Activated CD8-positive, alpha-beta memory T cell treated with anti-CD3 and anti-CD28 coated beads, Interleukin-2, amount 50 U/mL, for 48 hours (primary cell): ENCODE data around the gene PSMD5.

Experiments
- DNase-seq: peaks from one replicate; pipeline ENCODE4 v3.0.0-alpha.2; 2020

The PSMD5 gene

DNA sequence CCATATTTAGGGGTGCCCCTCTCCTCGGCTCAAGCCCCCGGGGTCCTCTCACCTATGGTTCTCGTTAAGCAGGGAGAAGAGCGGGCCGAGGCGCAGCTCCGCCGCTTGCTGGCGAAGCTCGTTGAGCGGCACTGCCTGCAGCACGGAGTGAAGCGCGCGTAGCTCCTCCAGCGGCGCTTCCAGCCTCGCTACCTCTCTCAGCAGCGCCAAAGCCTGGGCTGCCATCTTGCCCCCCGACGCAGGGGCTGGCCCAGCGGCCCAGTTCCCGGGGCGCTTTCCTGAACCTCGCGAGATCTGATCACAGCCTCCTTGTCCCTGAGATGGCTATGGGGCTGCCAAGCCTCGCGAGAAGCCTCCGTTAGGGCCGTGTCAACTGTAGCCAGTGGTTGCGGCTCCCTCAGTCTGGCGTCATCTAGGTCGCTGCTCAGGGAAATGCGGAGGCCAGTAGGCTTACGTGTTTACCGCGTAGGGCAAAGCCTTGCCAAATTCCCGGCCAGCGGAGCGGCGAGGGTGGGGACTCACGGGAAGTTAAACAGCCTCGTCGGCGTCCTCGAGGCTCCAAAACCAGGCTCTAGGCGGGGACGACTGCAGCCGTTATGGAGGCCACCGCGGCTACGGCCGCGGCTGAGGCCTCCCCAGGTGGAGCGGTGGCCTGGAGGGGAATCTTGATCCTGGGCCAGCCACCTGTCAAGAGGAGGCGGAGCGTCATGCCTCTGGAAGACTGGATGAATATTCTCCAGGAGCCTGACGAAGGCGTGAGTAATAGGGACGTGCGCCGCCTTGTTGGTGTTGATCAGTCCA lies at the start of gene PSMD5:
Gene PSMD5 (minus strand): TSS at position 238 of the 801 bp plus-strand sequence. CDS start 13 bp downstream, at position 225.
- peak; percentile 95 for DNase-seq

DNA sequence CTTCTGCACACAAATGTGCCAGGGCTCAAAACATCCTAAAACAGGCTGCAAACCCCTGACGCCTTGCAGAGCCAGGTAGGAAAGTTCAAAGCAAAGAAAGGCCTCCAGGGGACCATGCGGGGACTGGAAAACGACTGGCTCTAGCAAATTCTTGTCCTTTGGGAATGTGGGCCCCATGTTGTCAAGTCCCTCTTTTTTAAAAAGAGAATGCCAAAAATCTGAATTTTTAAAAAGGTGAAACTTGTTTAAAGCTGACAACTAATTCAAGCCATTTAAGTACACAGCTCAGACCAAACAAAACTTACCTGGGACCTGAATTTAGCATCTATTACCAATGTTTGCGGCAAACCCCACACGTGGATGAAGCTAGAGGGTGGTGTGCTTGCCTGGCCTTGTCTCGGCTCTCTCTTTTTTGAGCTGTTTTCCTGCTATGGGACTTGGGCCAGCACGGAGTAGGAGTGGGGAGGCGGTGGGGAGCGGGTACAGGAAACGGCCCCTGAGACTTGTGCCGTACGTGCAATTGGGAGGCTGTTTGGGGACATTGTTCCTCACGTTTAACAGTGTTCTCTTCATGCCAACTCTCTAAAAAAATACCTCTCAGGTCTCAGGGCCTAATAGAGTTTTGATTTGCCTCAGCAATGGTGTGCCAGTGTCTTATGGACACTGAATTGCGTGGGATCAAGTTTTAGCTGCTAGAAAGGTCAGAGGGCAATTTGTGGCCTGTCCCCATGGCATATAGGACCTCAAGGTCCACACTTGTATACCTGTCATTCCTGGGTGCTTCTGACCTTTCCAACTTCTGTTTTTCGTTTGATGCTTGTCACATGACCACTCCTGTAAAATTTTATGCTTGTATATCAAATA lies 49.4 kb upstream of the PSMD5 start:
- DNase-seq, result peak; percentile 71

DNA sequence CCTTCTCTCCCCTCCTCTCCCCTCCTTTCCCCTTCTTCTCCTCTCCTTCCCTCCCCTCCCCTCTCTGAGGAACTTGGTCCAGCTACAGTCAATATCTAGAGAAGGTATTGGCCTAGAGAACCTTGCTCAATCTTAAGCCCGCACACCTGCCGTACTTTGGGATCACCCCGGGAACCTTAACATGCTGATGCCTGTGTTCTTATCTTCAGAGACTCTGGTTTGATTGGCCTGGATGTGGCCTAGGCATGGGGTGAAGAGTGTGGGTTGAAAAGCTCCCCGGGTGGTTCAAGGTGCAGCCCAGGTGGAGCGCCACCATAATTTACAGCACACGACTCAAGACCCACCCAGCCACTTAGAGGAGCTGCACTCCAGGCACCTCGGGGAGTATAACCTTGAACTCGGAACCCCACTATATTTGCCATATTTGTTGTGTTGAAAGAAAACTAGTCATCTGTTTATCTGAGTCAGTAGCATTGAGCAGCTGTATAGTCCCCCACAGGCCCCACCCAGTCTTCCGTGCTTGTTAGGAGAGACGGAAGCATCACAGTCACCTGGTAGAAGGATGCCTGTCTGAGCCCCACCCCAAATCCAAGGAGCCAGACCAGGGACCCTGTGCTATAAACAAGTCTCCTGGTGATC lies 48.6 kb upstream of the PSMD5 start:
- peak; percentile 79 for DNase-seq

DNA sequence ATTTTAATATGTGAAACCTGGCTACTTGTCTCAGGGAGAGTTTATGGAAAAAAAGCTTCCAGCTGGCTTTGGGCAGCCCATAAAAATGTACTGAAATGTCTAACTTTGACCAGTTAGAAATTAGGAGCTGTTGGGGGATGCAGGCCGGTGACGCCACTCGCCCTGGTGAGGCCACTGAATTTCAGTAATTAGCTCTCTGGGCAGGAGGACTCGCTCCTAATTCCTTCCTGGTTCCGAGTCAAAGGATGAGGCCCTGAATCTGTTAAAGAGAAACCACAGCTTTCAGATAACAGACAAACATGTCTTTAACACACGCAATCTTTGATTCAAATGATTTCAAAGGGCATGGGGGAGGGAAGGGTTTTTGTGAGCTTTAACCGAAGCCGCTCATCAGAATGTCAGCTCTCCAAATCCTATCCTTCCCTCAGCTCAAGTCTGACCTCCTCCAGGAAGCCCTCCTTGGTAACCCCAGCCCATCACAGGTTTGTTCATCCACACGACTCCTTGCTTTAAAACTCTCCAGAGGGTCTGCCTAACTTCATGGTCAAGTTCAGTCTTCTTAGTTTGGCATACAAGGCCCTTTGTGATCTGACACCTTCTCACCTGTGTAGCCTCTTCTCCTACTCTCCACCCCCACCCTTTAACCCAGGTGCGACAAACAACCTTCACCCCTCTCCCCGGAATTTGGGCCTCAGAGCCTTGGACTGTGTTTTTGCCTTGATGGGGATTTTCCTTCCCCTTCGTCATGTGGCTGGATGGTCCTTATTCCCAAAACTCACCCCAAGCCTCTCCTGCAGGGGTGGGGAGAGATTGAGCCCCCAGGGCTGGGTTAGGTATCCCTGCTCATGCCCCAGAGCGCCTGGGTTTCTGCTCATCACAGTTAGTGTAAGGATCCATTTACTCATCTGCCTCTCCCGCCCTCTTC lies 47.9 kb upstream of the PSMD5 start:
- DNase-seq, result peak; percentile 68

DNA sequence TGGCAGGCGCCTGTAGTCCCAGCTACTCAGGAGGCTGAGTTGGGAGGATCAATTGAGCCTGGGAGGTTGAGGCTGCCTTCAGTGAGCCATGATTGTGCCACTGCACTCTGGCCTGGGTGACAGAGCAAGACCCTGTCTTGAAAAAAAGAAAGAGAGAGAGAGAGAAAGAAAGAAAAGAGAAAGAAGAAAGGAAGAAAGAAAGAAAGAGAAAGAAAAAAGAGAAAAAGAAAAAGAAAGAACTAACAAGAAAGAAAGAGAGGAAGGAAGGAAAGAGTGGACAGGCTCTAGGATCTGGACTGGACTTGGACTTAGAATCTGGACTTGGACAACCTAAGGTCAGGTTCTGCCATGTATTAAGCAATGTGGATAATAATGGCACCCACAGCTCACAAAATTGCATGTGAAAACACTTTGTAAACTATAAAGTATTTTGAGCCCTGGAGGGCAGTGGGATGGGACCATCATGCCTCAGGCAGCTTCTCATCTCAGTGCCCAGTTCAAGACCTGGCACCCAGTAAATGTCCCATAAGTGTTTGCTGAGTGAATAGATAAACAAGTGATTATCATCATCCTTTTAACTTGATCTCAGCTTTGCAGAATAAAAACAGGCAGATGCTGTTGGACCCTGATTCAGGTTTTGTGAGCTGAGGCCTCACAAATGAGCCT lies 47.0 kb upstream of the PSMD5 start:
- no peak for DNase-seq

DNA sequence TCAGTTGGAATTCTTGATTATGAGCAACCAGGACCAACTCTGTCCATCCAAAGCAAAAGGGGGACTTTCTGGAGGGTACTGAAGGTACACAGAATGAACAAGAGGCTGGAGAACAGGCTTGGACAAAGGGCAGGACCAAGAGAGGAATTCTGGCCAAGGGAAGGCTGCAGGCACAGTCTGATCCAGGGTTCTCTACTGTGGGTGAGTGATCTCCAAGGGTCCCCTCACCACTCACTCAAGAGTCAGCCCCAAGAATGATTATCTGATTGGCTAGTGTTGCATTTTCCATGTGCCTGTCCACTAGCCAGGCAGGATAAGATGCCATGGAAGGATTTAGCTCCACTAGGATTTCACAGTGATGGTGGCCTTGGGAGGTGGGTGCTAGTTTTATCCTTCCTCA lies 45.9 kb upstream of the PSMD5 start:
- no peak for DNase-seq

DNA sequence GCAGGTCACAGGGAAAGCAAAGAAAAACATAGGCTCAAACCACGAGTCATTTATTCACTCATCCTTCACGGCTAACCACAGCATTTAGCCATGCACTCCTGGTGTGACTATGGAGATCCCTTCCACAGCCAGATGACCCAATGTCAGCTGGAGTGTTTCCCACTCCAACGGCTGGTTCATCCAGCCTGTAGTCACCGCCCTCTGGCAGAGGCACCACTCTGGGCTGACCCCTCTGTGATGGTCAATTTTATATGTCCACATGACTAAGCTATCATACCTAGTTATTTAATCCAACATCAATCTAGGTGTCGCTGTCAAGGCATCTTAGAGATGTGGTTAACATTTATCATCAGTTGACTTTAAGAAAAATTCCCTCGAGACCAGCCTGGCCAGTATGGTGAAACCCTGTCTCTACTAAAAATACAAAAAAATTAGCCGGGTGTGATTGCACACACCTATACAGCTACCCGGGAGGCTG lies 43.8 kb upstream of the PSMD5 start:
- no peak for DNase-seq

DNA sequence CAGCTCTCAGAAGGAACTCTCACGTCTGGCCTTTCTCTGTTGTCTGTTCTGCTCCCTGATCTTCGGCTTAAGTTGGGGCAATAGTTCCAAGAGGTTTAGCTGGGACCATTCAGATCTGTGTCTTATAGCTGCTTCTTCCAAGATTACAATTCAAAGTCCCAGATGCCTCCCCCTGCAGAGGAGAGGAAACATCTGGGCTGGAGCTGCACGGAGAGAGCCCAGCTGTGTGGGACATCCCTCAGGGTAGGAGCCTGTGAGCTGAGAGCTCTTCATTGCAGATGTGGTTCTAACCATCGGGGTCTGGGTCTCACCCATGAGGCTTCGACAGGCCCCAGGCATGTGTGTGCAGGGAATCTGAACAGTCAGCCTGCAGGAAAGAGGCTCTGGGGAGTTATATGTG lies 43.2 kb upstream of the PSMD5 start:
- no peak for DNase-seq

DNA sequence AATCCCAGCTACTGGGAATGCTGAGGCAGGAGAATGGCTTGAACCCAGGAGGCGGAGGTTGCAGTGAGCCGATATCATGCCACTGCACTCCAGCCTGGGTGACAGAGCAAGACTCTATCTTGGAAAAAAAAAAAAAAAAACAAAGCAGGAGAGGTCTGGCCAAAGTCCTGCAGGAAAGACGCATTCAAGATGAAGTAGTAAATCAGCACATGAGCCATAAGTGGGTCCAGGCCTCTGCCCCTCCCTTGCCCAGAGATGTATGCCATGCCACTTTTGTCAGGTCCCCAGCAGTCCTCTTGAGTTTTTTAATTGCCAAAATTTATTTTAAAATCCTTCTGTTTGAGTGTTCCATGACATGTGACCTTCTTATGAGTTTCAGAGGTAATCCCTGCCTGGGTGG lies 42.7 kb upstream of the PSMD5 start:
- no peak for DNase-seq

DNA sequence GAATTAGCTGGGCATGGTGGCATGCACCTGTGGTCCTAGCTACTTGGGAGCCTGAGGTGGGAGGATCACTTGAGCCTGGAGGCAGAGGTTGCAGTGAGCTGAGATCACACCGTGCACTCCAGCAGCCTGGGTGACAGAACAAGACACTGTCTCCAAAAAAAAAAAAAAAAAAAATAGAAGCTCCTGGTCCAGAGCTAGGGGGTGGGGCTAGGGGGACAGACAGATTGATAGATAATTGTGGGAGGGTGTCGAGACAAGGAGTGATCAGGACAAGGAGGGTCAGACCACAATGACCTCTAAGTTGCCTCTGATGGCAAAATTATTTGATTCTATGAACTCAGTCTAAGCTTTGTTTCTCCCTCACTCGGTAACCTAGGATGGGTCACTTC lies 40.9 kb upstream of the PSMD5 start:
- DNase-seq, result no peak

DNA sequence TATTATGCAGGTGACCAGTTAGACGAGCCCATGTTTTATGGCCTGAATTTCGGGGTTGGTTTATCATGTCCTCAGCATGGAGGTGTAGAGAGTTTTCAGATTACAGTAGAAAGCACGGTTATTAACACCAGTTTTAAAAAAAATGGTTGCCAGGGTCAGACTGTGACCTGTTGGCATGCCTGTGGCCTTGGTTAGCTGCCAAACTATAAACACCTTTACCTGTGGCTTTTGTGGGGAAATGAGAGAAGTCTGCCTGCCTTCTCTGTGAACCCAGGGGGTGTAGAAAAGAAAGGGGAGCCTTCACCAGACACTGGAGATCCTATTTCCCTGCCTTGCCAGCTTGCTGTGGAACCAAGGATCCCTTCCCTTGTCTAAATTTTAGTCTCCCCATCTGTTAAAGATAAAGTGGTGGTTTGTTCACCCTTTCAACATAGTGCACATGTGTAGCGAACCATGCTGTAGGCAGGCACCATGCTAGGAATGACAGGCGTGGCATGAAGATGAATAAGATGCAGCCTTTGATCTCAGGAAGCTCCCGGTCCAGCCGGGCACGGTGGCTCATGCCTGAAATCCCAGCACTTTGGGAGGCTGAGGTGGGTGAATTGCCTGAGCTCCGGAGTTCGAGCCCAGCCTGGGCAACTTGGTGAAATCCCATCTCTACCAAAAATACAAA lies 40.3 kb upstream of the PSMD5 start:
- no peak for DNase-seq

DNA sequence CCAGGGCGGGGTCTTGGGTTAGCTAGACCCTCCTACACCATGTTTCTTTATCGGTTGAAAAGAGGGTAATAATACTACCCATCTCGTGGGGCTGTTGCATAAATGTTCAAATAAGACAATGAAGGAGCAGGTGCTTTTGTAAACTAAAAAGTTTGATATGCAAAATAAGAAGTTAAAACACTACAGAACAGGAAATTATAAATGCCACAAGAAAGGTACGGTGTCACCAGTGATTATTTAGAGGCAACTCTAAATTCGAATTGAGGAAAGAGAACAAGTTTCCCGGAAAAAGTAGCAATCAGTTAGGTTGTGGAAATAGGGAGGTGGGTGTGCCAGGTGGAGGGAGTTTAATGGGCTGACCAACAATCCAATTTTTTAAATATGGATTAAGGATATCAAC lies 36.7 kb upstream of the PSMD5 start:
- no peak for DNase-seq

DNA sequence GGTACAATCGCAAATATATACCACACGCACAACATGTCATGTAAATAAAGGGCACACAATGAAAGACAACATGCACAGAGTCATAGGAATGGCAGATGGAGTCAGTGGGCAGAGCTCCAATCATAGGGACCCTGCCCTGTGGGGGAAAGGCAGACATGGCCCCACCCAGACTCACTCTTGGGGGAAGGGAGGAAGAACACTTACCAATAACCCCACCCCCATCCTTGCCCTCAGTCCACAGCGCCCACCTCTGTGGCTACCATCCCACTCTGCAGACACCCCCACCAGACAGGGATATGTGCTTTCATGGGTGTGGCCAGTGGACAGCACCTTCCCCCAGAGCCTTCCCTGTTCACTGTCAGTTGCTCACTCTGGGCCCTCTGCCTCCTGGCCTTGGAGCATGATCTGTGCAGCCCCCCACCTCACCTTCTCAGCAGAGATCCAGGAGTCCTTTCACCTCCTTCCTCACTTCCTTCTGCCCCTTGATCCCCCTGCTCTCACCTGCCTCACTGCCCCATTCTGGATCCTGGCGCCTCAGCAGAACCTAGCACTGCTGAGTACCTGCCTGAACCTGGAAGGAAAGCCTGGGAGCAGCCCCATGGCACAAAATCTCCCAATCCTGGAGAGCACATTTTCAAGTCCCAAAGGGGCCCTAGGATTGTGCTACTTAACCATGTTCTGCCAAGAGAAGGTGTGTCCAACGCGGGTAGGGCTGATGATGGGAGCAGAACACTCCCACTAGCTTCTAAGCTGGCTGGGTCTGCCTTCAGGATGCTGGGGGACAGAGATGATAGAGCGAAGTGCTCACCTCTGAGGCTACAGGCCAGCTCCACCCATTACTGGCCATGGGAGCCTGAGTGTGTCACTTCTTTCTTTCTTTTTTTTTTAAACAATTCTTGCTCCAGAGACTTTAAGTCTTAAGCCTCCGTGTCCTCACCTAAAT lies 35.7 kb upstream of the PSMD5 start:
- peak; percentile 66 for DNase-seq

DNA sequence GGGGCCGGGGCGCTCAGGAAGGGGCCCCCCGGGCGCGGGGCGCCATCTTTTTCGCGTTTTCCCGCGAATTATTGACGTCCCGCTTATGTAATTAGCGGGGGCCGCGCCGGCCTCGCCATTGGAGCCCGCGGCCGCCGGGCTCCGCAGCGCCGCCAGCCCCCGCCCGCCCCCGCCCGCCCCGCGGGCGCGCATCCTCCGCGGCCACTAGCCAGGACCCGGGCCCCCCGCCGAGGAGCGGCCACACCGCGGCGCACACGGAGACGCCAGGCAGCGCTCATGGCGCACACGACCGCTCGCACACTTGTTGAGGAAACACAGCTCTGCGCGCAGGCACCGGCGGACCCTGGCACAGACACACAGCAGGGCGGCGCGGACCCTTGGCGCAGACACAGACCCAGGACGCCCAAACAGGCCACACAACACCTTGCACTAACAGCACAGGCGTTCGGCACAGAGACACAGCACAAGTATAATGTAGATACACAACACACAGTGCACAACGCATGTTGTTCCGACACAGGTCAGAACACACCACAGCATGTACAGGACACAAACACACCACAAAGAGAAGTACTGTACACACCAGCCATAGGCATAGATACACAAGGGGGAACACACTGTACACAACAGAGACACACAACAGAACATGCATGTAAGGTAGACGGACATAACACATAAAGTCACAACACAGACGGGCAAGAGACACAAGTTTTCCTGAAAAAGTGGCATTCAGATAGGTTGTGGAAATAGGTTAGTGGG lies 34.7 kb upstream of the PSMD5 start:
- peak; percentile 90 for DNase-seq

DNA sequence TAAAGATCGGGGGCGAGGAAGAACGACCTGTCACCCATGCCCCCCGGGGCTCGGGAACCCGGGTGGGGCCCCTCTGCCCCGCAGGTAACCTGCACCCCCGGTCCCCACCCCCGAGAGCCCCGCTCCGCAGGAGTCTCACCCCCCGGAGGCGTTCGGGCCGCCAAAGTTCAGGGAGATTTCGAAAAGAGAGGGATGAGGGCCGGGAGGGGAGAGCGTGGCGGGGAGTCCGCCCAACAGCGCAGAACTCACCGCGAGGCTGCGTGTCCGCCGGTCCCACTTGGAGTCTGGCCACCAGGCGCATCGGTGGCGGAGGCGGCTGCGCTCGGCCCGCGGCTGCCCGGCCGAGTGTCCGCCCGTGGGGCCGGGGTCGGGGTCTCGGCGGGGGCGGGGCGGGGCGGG lies 34.1 kb upstream of the PSMD5 start, which contains the start of gene PHF19:
Gene PHF19 (minus strand): TSS at position 347 of the 399 bp plus-strand sequence. CDS start 2,447 bp downstream, outside the sequence.
- peak; percentile 81 for DNase-seq

DNA sequence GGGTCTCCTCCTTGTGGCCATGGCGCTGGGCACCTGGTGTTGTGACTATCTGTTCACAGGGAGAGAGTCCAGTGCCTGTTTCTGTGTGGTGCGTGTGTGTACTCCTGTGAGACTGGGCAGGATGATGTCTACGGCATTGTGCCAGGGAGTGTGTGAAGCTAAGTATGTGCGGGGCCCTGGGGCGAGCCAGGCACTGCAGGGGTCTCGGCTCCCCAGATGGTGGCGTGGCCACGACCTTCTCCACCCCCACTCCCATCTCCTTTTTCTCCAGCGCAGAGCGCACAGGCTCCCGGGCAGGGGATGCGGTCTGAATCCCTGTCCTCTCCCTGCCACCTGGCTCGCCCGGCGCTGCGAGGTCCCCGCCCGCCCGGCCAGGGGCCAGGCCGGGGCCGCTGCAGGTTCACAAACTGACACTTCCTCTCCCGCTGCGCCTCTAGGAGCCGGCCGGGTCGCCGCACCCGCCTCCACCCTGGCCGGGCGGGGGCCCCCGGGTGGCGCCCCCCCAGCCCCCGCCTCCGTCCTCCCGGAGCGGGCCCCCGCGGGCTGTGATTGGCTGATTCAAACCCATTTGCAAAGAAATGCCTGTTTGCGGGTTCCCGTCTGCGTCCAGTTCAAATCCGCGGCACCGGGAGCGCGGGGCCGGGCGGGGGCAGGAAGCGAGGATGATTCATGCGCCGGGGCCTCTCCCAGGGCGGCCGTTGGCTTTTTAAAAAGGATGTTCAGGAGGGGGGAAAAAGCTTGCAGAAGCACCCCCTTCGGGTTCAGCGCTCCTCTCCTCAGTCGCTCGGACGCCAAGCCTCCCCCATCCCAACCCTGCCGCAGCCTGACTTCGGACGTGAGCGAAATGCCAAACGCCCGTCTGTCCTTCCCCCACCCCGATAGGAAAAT lies 33.5 kb upstream of the PSMD5 start:
- DNase-seq, result peak; percentile 92

DNA sequence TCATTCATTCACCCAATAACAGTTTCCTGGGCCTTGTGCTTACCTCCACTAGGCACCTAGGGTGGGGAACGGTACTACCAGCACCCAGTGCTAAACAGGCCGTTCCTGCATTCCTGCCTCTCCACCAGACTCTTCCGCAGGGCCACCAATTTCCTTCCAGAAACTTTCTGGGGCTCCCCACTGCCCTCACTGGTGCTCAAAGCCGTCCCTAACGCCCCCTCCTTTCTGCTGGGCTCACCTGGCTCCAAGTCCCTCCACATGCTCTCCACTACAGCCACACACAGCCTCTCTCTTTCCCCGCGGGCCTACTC lies 32.9 kb upstream of the PSMD5 start:
- no peak for DNase-seq

DNA sequence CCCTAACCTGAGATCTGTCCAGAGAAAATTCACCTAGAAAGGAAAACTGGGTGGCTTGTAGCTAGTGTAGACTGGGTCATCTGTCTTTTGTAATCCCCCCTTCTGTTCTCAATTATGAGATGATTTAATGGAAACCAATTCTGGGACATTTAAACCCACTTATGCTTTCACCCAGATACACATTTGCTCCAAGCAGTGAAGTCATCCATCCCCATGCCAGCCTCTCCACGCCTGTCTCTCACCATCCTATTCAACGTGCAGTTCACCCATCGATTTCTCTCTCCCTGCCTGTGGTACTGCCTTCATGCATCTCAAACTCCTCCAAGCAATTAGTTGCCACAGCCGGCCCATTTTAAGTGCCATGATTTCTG lies 32.5 kb upstream of the PSMD5 start:
- DNase-seq, result no peak
